Activated T-helper 17 cell treated with anti-CD3 and anti-CD28 coated beads, Interleukin-2, amount 50 U/mL, for 72 hours (primary cell): ENCODE data around the gene CCDC92. TPM values are rescaled to one million over a fixed set of nuclear protein-coding genes. Genes with fewer than 3 reads are reported as not detected.

Source experiments
- ATAC-seq: fragments of 150-1000 bp; cut with Tn5 transposase; replicated peaks from 2 replicates; pipeline ENCODE4 v1.10.0; 2021; ENCODE audit warnings: mild to moderate bottlenecking, moderate library complexity
- H3K27ac Mint-ChIP-seq: one replicate; pipeline ENCODE4 v1.8.0; 2022; ENCODE audit warnings: mixed read lengths
- H3K27me3 Mint-ChIP-seq: one replicate; pipeline ENCODE4 v1.8.0; 2022; ENCODE audit warnings: mixed read lengths
- H3K36me3 Mint-ChIP-seq: one replicate; pipeline ENCODE4 v1.8.0; 2022; ENCODE audit warnings: low read depth, mild to moderate bottlenecking, mixed read lengths
- H3K4me1 Mint-ChIP-seq: one replicate; pipeline ENCODE4 v1.8.0; 2022; ENCODE audit warnings: mixed read lengths
- H3K4me3 Mint-ChIP-seq: one replicate; pipeline ENCODE4 v1.8.0; 2022; ENCODE audit warnings: mild to moderate bottlenecking, mixed read lengths
- H3K9me3 Mint-ChIP-seq: one replicate; pipeline ENCODE4 v1.8.0; 2022; ENCODE audit warnings: mixed read lengths
- total RNA-seq, 2 donors: library from RNA; stranded (reverse); gene quantifications; one replicate each; pipeline ENCODE4 v1.2.3, GENCODE V29; 2022

Gene CCDC92
- total RNA-seq, 2 donors from 2014 or later, result 19.2 to 19.4 TPM

GRCh38 chr12:124007826-124008570 lies 35.4 kb upstream of the CCDC92 start:
- H3K4me1 Mint-ChIP-seq, result peaks cover 26% of the 10 kb centered on the region
- peak overlapping the region; percentile 8 for H3K4me3 Mint-ChIP-seq
- no peaks in the 10 kb centered on the region for H3K27me3 Mint-ChIP-seq
- ATAC-seq, result peak; percentile 52
- peaks cover 59% of the 10 kb centered on the region for H3K36me3 Mint-ChIP-seq
- H3K27ac Mint-ChIP-seq, result no peak overlapping the region
- H3K9me3 Mint-ChIP-seq, result no peaks in the 10 kb centered on the region

GRCh38 chr12:124006846-124007713 lies 34.4 kb upstream of the CCDC92 start:
- H3K27ac Mint-ChIP-seq, result peak overlapping the region; percentile 26
- H3K27me3 Mint-ChIP-seq, result no peaks in the 10 kb centered on the region
- H3K36me3 Mint-ChIP-seq, result peaks cover 50% of the 10 kb centered on the region
- no peaks in the 10 kb centered on the region for H3K9me3 Mint-ChIP-seq
- no peak for ATAC-seq
- H3K4me1 Mint-ChIP-seq, result peaks cover 26% of the 10 kb centered on the region
- peak overlapping the region; percentile 59 for H3K4me3 Mint-ChIP-seq

- peak overlapping the region; percentile 26 for H3K27ac Mint-ChIP-seq
- ATAC-seq, result peak; percentile 54
- H3K36me3 Mint-ChIP-seq, result peaks cover 41% of the 10 kb centered on the region
- H3K27me3 Mint-ChIP-seq, result no peaks in the 10 kb centered on the region
- peaks cover 26% of the 10 kb centered on the region for H3K4me1 Mint-ChIP-seq
- H3K4me3 Mint-ChIP-seq, result peak overlapping the region; percentile 59
- H3K9me3 Mint-ChIP-seq, result no peaks in the 10 kb centered on the region
Measured at GRCh38 chr12:124006085-124006845, 33.6 kb upstream of the CCDC92 start.

DNA sequence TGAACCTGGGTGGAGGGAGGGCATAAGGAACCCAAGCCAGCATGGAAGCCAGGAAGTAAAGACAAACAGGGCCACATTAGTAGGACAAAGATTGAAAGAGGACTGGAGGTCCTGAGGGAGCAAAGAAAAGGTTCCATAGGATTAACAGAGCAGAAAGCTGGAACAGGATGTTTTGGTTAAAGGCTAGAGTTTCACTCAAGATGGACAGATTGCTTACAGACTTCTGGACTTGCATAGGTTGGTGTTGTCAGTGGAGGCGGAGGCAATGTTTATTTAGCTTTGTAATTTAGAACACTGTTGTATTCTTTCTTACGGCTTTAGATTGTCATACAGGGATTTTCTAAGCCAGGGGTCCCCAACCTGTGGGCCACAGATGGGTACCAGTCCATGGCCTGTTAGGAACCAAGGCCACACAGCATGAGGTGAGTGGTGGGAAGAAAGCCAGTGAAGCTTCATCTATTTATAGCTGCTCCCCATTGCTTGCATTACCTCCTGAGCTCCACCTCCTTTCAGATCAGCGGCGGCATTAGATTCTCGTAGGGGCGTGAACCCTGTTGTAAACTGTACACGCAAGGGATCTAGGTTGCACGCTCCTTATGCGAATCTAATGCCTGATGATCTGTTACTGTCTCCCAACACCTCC lies 31.7 kb upstream of the CCDC92 start:
- no peaks in the 10 kb centered on the region for H3K27me3 Mint-ChIP-seq
- ATAC-seq, result no peak
- peaks cover 26% of the 10 kb centered on the region for H3K4me1 Mint-ChIP-seq
- H3K4me3 Mint-ChIP-seq, result no peak overlapping the region
- no peak overlapping the region for H3K27ac Mint-ChIP-seq
- H3K36me3 Mint-ChIP-seq, result peaks cover 25% of the 10 kb centered on the region
- H3K9me3 Mint-ChIP-seq, result no peaks in the 10 kb centered on the region

DNA sequence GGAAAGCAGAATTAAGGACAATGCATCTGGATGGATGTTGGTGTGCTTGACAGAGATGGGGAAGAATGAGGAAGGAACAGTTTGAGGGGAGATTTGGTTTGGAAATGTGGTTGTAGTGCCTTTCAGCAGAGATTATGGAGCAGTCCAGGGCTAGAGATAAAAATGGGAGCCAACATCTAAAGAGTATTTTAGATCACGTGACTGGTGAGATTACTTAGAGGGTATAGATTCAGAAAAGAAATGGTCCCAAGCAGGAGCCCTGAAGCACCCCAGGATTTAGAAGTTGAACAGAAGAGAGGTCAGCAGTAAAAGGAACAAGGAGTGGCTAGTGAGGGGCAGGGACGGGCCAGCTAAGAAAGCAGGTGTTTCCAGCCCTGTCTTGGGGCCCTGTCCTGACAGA lies 30.0 kb upstream of the CCDC92 start:
- H3K36me3 Mint-ChIP-seq, result peaks cover 31% of the 10 kb centered on the region
- ATAC-seq, result no peak
- peaks cover 19% of the 10 kb centered on the region for H3K4me1 Mint-ChIP-seq
- no peaks in the 10 kb centered on the region for H3K9me3 Mint-ChIP-seq
- no peak overlapping the region for H3K27ac Mint-ChIP-seq
- H3K27me3 Mint-ChIP-seq, result no peaks in the 10 kb centered on the region
- no peak overlapping the region for H3K4me3 Mint-ChIP-seq

DNA sequence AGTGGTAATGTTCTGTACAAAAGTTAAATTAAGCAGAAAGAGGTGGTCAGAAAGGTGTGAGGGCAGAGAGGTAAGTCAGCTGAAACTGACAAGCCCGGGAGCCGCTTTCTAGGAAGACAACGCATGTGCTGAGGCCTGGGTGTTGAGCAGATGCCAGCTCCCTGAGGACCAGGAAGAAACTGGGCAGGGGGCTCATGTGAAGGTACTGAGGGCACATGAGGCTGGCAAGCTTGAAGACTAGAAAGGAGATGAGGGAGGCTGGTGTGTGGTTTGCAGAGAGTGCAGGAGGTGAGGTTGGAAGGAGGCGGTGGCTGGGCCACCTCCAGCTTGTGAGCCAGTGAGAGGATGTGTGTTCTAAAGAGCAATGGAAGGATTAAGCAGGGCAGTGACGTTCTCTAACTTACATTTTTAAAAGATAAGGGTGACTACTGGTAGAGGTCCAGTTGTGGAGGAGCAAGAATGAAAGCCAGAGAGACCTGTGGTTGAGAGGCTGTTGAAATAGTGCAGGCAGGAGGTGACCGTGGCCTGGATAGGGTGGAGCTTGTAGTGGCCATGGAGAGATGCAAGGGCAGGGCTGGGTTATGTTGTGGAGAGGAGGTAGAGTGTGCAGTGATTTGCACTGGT lies 29.5 kb upstream of the CCDC92 start:
- peaks cover 27% of the 10 kb centered on the region for H3K36me3 Mint-ChIP-seq
- ATAC-seq, result no peak

DNA sequence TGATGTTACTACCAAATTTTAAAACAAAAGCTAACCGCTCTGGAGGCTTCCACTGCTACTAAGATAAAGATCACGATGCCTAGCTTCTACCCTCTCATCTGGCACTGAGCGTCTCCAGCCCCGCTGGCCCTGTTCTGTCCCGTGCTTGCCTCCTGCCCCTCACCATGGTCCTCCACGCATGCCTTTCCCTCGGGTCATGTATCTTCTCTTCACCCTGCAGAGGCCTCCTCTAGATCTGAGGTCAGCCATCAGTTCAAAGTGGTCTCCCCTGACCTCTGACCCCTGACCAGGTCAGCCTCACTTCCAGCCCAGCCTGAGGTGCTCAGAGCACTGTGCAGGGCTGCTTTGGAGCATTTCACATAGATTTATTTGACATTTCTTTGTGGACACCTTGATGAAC lies 28.7 kb upstream of the CCDC92 start:
- Mint-ChIP-seq H3K36me3 (peaks cover 25% of the 10 kb centered on the region), H3K4me3 (no peak overlapping the region), H3K4me1 (peaks cover 9% of the 10 kb centered on the region), H3K27ac (no peak overlapping the region), H3K27me3 (no peaks in the 10 kb centered on the region), H3K9me3 (no peaks in the 10 kb centered on the region)
- no peak for ATAC-seq

More for the DNA sequence above, 29.5 kb upstream of the CCDC92 start:
- Mint-ChIP-seq H3K27me3 (no peaks in the 10 kb centered on the region), H3K27ac (no peak overlapping the region), H3K4me3 (no peak overlapping the region), H3K4me1 (peaks cover 16% of the 10 kb centered on the region), H3K9me3 (no peaks in the 10 kb centered on the region)

DNA sequence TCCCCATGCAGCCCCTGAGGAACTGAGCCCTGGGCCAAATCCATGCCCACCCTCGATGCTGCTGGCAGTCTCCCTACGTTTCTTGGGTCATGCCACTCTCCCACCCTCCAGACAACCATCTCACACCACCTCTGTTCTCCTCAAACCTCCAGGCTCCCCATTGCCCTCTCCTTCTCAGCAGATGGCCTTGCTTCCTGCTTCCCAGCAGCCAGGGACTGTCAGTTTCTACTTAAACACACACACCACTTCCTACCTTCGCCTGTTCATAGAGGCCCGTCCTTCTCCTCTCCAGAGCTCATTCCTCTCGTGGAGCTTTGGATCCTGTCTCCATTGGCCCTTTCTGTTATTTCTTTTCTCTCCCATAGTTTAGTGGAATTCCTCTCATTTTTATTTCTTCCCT lies 27.5 kb upstream of the CCDC92 start:
- Mint-ChIP-seq H3K27ac (no peak overlapping the region), H3K4me1 (peaks cover 7% of the 10 kb centered on the region), H3K4me3 (no peak overlapping the region), H3K27me3 (no peaks in the 10 kb centered on the region), H3K36me3 (peaks cover 25% of the 10 kb centered on the region), H3K9me3 (no peaks in the 10 kb centered on the region)
- no peak for ATAC-seq

GRCh38 chr12:123998991-123999359 lies 26.3 kb upstream of the CCDC92 start:
- H3K27ac Mint-ChIP-seq, result no peak overlapping the region
- H3K9me3 Mint-ChIP-seq, result no peaks in the 10 kb centered on the region
- no peaks in the 10 kb centered on the region for H3K27me3 Mint-ChIP-seq
- ATAC-seq, result no peak
- peaks cover 32% of the 10 kb centered on the region for H3K36me3 Mint-ChIP-seq
- peaks cover 14% of the 10 kb centered on the region for H3K4me1 Mint-ChIP-seq
- H3K4me3 Mint-ChIP-seq, result no peak overlapping the region

GRCh38 chr12:123998344-123998990 lies 25.8 kb upstream of the CCDC92 start:
- peaks cover 37% of the 10 kb centered on the region for H3K36me3 Mint-ChIP-seq
- no peak overlapping the region for H3K27ac Mint-ChIP-seq
- H3K27me3 Mint-ChIP-seq, result no peaks in the 10 kb centered on the region
- H3K9me3 Mint-ChIP-seq, result no peaks in the 10 kb centered on the region
- H3K4me3 Mint-ChIP-seq, result no peak overlapping the region
- no peak for ATAC-seq
- peaks cover 14% of the 10 kb centered on the region for H3K4me1 Mint-ChIP-seq

DNA sequence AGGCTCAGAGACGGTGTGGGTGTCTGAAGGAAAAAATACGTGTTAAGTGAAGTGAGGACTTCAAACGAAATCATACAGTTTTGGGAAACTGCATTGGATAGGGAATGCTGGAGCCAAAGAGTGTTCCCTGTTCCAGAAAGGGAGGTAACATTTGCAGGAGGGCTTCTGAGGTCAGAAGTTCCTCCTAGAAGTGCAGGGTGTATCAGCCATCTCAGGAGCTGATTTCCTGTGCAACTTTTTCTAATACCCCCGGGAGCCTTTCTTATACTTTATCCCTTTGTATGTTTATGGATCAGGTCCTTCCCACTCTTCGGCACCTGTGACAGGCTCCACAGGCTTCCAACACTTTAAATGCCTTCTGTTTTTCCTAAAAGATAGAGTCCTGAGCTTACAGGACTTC lies 25.3 kb upstream of the CCDC92 start:
- Mint-ChIP-seq H3K9me3 (no peaks in the 10 kb centered on the region), H3K36me3 (peaks cover 42% of the 10 kb centered on the region), H3K27ac (no peak overlapping the region), H3K4me1 (peaks cover 14% of the 10 kb centered on the region), H3K4me3 (no peak overlapping the region), H3K27me3 (no peaks in the 10 kb centered on the region)
- no peak for ATAC-seq

DNA sequence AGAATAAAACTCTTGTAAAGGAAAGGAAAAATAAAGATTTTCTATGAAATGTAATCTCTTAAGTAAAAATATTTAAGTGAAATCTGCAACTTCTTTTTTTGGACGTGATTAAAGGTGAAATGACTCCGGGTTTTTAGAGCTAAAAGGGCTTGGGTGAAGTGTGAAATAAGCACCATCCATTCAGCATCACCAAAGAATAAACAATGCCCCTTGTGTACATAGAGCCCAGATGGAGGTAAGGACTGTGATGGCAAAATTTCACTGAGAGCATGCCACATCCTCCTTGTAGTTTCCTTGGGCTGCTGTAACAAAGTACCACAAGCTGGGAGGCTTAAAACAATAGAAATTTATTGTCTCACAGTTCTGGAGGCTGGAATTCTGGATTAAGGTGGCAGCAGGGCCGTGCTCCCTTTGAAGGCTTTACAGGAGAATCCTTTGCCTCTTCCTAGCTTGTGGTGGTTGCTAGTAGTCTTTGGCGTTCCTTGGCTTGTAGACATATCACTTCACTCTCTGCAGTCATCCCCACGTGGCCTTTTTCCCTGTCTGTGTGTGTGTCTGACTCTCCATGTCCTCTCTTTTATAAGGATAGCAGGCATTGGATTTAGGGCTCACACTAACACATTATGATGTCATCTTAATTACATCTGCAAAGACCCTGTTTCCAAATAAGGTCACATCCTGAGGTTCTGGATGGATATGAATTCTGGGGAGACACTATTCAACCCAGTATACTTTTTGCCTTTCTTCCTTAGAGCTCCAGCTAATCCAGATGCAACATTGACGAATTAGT lies 24.6 kb upstream of the CCDC92 start:
- Mint-ChIP-seq H3K27me3 (no peaks in the 10 kb centered on the region), H3K4me3 (no peak overlapping the region), H3K4me1 (peaks cover 14% of the 10 kb centered on the region), H3K9me3 (no peaks in the 10 kb centered on the region), H3K27ac (no peak overlapping the region), H3K36me3 (peaks cover 47% of the 10 kb centered on the region)
- no peak for ATAC-seq

DNA sequence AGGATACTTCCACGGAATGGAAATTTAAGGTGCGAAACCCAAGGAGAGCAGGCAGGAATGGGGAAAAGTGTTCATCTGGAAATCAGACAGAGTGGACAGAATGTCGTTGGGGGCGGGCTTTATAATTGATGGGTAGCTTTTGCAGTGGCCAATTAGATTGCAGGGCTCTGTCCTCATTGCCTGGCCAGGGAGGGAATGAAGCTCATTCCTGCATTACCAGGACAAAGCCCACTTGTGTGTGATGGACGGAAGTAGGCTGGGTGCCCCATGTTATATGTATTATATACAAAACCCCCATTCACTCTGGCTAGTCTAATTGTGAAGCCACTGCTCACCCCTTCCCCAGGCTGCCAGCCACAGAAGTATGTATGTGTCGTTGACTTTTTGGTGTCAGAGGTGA lies 23.9 kb upstream of the CCDC92 start:
- H3K27ac Mint-ChIP-seq, result peak overlapping the region; percentile 25
- H3K27me3 Mint-ChIP-seq, result no peaks in the 10 kb centered on the region
- peaks cover 14% of the 10 kb centered on the region for H3K4me1 Mint-ChIP-seq
- H3K36me3 Mint-ChIP-seq, result peaks cover 53% of the 10 kb centered on the region
- H3K9me3 Mint-ChIP-seq, result no peaks in the 10 kb centered on the region
- no peak for ATAC-seq
- H3K4me3 Mint-ChIP-seq, result no peak overlapping the region
